HUES64 (cell line): Measurements from ENCODE around the gene CHST4.
"Not testable (repeated sequence)": the region's sequence is repeated elsewhere in the genome, so short reads cannot be mapped to it uniquely, and the experiment has no call there.

Source experiments
- H3K27ac ChIP-seq: 2 replicates; pipeline ENCODE4 v1.7.0; 2013; ENCODE audit warnings: low read depth, low read length, inconsistent platforms
- H3K27me3 ChIP-seq: 2 replicates; pipeline ENCODE4 v1.6.1; 2013; ENCODE audit warnings: mild to moderate bottlenecking, low read length; ENCODE audit not compliant: insufficient read depth
- H3K36me3 ChIP-seq: 2 replicates; pipeline ENCODE4 v1.6.1; 2013; ENCODE audit warnings: mild to moderate bottlenecking, low read length; ENCODE audit not compliant: insufficient read depth
- H3K4me1 ChIP-seq: 2 replicates; pipeline ENCODE4 v1.6.1; 2013; ENCODE audit warnings: mild to moderate bottlenecking, low read length, moderate library complexity; ENCODE audit not compliant: insufficient read depth
- H3K4me3 ChIP-seq: 2 replicates; pipeline ENCODE4 v1.5.1; 2013; ENCODE audit warnings: mild to moderate bottlenecking, low read length, moderate library complexity
- H3K9ac ChIP-seq: 2 replicates; pipeline ENCODE4 v1.6.1; 2013; ENCODE audit warnings: mild to moderate bottlenecking, low read depth, low read length
- H3K9me3 ChIP-seq: 2 replicates; pipeline ENCODE4 v1.6.1; 2013; ENCODE audit warnings: low read depth, low read length; ENCODE audit not compliant: insufficient read depth
- WGBS: fragments of 150-250, 120-280 bp; methylation state at CpG from one replicate; pipeline ENCODE4 v1.1.7; 2013; ENCODE audit warnings: missing lambda C conversion rate; 5-methylcytosine and 5-hydroxymethylcytosine counted together

Gene CHST4

DNA sequence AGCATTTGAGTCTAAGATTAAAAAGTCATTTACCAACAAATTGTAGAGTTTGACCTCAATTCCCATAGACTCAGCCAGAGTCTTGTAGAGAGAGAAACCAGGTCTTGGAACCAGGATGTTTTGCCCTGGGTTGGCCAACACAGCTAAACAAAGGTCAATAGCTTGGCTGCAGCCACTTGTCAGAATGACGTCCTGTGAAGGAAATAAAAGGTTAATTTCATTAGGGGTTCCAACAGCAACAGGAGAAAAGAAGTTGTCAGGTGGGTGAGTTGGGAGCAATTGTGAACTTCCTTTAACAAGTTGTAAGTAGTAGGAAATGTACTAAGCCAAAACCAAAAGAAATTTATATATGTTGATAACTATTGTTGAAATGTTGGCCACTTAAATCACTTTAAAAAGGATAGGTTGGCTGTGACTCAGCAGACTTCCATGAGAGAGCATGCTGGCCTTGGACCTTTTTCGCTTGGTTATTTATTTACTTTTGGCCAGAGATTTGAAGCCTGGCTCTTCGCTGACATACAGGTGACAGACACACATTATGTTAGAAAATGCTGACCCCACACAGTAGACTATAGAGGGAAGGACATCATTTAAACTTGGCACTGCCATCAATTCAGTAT lies 46.4 kb downstream of the CHST4 start:
- Histone ChIP-seq H3K27me3 (no peaks in the 10 kb centered on the region), H3K4me3 (no peak overlapping the region), H3K27ac (no peak overlapping the region), H3K9ac (no peak overlapping the region), H3K9me3 (no peaks in the 10 kb centered on the region), H3K4me1 (no peaks in the 10 kb centered on the region), H3K36me3 (no peaks in the 10 kb centered on the region)
- 93% methylated on average over 3 of the region's 3 CpGs for WGBS

DNA sequence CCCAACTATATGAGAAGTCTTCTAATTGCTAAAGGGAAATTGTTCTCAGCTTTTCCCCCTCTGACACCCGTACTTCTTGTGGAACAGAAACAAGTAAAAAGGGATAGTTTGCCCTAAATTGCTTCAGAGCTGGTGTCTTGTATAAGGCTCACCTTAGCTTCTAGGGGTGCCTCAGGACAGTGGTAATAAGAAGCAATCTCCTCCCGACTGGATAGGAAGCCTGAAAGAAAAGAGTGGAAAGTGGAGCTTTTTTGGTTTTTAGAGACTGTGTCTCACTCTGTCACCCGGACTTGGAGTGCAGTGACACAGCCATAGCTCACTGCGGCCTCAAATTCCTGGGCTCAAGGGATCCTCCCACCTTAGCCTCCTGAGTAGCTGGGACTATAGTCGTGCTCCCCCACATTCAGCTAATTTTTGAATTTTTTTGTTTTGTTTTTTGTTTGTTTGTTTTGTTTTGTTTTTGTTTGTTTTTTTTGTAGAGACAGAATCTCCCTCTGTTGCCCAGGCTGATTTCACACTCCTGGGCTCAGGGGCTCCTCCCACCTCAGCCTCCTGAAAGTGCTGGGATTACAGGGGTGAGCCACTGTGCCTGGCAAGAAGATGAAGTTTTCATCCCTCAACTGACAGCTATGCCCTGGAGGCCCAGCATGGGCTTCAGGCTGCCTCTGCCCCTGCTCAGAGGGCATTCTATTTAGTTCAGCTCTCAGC lies 47.3 kb downstream of the CHST4 start:
- Histone ChIP-seq H3K9ac (no peak overlapping the region), H3K27ac (no peak overlapping the region), H3K27me3 (no peaks in the 10 kb centered on the region), H3K4me1 (no peaks in the 10 kb centered on the region), H3K36me3 (no peaks in the 10 kb centered on the region), H3K4me3 (no peak overlapping the region), H3K9me3 (no peaks in the 10 kb centered on the region)
- 93% methylated on average over 5 of the region's 5 CpGs for WGBS

GRCh38 chr16:71574702-71575101 lies 48.5 kb downstream of the CHST4 start:
- Histone ChIP-seq H3K4me1 (no peaks in the 10 kb centered on the region), H3K27ac (no peak overlapping the region), H3K4me3 (no peak overlapping the region), H3K27me3 (no peaks in the 10 kb centered on the region), H3K9me3 (no peaks in the 10 kb centered on the region), H3K36me3 (no peaks in the 10 kb centered on the region), H3K9ac (no peak overlapping the region)

- 53% methylated on average over 3 of the region's 3 CpGs for WGBS
- no peak within 1 kb of the TSS for H3K9ac ChIP-seq
- H3K4me1 ChIP-seq: no peaks in the 10 kb centered on the region
- no peaks in the 10 kb centered on the region for H3K36me3 ChIP-seq
- H3K27me3 ChIP-seq: no peaks in the 10 kb centered on the region
- H3K9me3 ChIP-seq: no peaks in the 10 kb centered on the region
- H3K4me3 ChIP-seq: no peak within 1 kb of the TSS
- H3K27ac ChIP-seq: no peak within 1 kb of the TSS
Measured at GRCh38 chr16:71576971-71577370, 50.7 kb downstream of the CHST4 start, which contains the start of gene TAT. Gene TAT (minus strand): TSS chr16:71577092. CDS start chr16:71576415, 677 bp downstream.

- H3K4me1 ChIP-seq, H3K9ac ChIP-seq, H3K9me3 ChIP-seq, H3K27ac ChIP-seq, H3K27me3 ChIP-seq, H3K4me3 ChIP-seq, H3K36me3 ChIP-seq: not testable (repeated sequence)
- 95% methylated on average over 5 of the region's 5 CpGs for WGBS
Measured at GRCh38 chr16:71582553-71582848, 56.3 kb downstream of the CHST4 start.

- no peaks in the 10 kb centered on the region for H3K27me3 ChIP-seq
- H3K36me3 ChIP-seq: no peaks in the 10 kb centered on the region
- WGBS: over 99% methylated on average over 3 of the region's 3 CpGs
- no peak overlapping the region for H3K27ac ChIP-seq
- H3K9ac ChIP-seq: no peak overlapping the region
- no peaks in the 10 kb centered on the region for H3K4me1 ChIP-seq
- H3K9me3 ChIP-seq: no peaks in the 10 kb centered on the region
- H3K4me3 ChIP-seq: no peak overlapping the region
Measured at GRCh38 chr16:71584543-71585317, 58.5 kb downstream of the CHST4 start.

GRCh38 chr16:71585318-71585703 lies 59.1 kb downstream of the CHST4 start:
- Histone ChIP-seq H3K9me3 (no peaks in the 10 kb centered on the region), H3K27ac (no peak overlapping the region), H3K4me3 (no peak overlapping the region), H3K27me3 (no peaks in the 10 kb centered on the region), H3K4me1 (no peaks in the 10 kb centered on the region), H3K9ac (no peak overlapping the region), H3K36me3 (no peaks in the 10 kb centered on the region)
- WGBS: 70% methylated on average over 4 of the region's 4 CpGs
